ENCODE results near the gene LAD1. TPM values are rescaled to one million over a fixed set of nuclear protein-coding genes. Genes with fewer than 3 reads are reported as not detected.
A peak's percentile ranks its signal among the peaks of the same experiment; 100 is the strongest.

LAD1 gene
- total and polyA plus RNA-seq, 9 of the 15 experiments (the other 6 are each of a cell fraction or from before 2014, with no cell fraction given): 0.31 TPM; not detected in 8

- no peaks in the 10 kb centered on the region for H3K4me1 ChIP-seq (replicated peaks in 1 of 2; ENCODE audit: control insufficient read depth in 2 of 2, insufficient read depth in 2 of 2, low read length in 2 of 2)
- FAIRE-seq (no peak), ATAC-seq (no peak), DNase-seq (ENCODE audit: extremely low read depth in 1 of 4, low spot score in 3 of 4) (no peak)
- H3K9me3 ChIP-seq (replicated peaks; ENCODE audit: control insufficient read depth, insufficient read depth, low read depth, low read length): no peaks in the 10 kb centered on the region
- no peak overlapping the region for H3K27ac ChIP-seq (ENCODE audit: extremely low read depth, low read depth, low read length)
- intact Hi-C loops (cut with micrococcal nuclease) (no loop called here), in situ Hi-C loops (cut with MboI) (no loop called here)
- ChIA-PET CTCF (ENCODE audit: low intra/inter-chr PET ratio) (no interaction called here), POLR2A (no interaction called here)
- BruUV-seq (replicated peaks): no TSS peak
- no peak overlapping the region for H3K4me3 ChIP-seq
- H3K9me1 ChIP-seq (ENCODE audit: control insufficient read depth, insufficient read depth, low read length): peaks cover 10% of the 10 kb centered on the region
- H2AFZ ChIP-seq (ENCODE audit: low read depth, low read length): no peak overlapping the region
- H3K9ac ChIP-seq (ENCODE audit: insufficient read depth in 1 of 2, low read depth in 2 of 2, low read length in 2 of 2): no peak overlapping the region
- H3K36me3 ChIP-seq (ENCODE audit: control insufficient read depth, insufficient read depth, low read length): no peaks in the 10 kb centered on the region
- WGBS (ENCODE audit: insufficient coverage, low coverage, missing lambda C conversion rate): 43% methylated on average over 6 of the region's 6 CpGs
- H4K20me1 ChIP-seq (replicated peaks; ENCODE audit: control insufficient read depth, insufficient read depth, low read length): peaks cover 5% of the 10 kb centered on the region; the same call in 1 of the 2 replicates
- peaks cover 33 to 60% of the 10 kb centered on the region in 2 experiments; a peak in 4 of 5 replicates for H3K27me3 ChIP-seq (ENCODE audit: control insufficient read depth in 2 of 2, insufficient read depth in 2 of 2, low read length in 2 of 2)
- peak; percentile 58 for TF ChIP-seq NR2C1 (IDR thresholded peaks at IDR 0.05)
- TF ChIP-seq NR2C1 (tag; IDR thresholded peaks at IDR 0.05): peak; percentile 55
- TF ChIP-seq NR2C2 (CRISPR knock-in tag; IDR thresholded peaks at IDR 0.05): peak; percentile 77; the same call in 1 of the 2 replicates
- TF ChIP-seq NR2C2 (tag; IDR thresholded peaks at IDR 0.05): peak; percentile 48; the same call in 1 of the 2 replicates
- TF ChIP-seq KLF13 (tag; IDR thresholded peaks at IDR 0.05; ENCODE audit: borderline replicate concordance, low read depth): no peak
- no peaks in the 10 kb centered on the region for H3K79me2 ChIP-seq (ENCODE audit: control insufficient read depth, insufficient read depth, low read length)
- H3K4me2 ChIP-seq (ENCODE audit: insufficient read depth, low read length): no peak overlapping the region
These were observed 24.5 kb upstream of the LAD1 start for GRCh38 chr1:201423655-201424054.

GRCh38 chr1:201422436-201423030, 23.4 kb upstream of the LAD1 start:
- CTCF ChIA-PET (ENCODE audit: low intra/inter-chr PET ratio): no interaction called here
- no peaks in the 10 kb centered on the region for H3K4me1 ChIP-seq (replicated peaks in 1 of 2; ENCODE audit: control insufficient read depth in 2 of 2, insufficient read depth in 2 of 2, low read length in 2 of 2)

More at GRCh38 chr1:201422436-201423030, 23.4 kb upstream of the LAD1 start:
- no peaks in the 10 kb centered on the region for H3K9me3 ChIP-seq (replicated peaks; ENCODE audit: control insufficient read depth, insufficient read depth, low read depth, low read length)
- H2AFZ ChIP-seq (ENCODE audit: low read depth, low read length): no peak overlapping the region
- peaks cover 30 to 60% of the 10 kb centered on the region in 2 experiments; a peak in 4 of 5 replicates for H3K27me3 ChIP-seq (ENCODE audit: control insufficient read depth in 2 of 2, insufficient read depth in 2 of 2, low read length in 2 of 2)
- no TSS peak for BruUV-seq (replicated peaks)
- intact Hi-C loops (cut with micrococcal nuclease) (no loop called here), in situ Hi-C loops (cut with MboI) (no loop called here)
- ATAC-seq (no peak), FAIRE-seq (no peak), DNase-seq (ENCODE audit: extremely low read depth in 1 of 4, low spot score in 3 of 4) (no peak)
- no peak overlapping the region for H3K27ac ChIP-seq (ENCODE audit: extremely low read depth, low read depth, low read length)
- peaks cover 10% of the 10 kb centered on the region for H3K9me1 ChIP-seq (ENCODE audit: control insufficient read depth, insufficient read depth, low read length)
- H3K4me2 ChIP-seq (ENCODE audit: insufficient read depth, low read length): no peak overlapping the region
- POLR2A ChIA-PET: no interaction called here
- WGBS (ENCODE audit: insufficient coverage, low coverage, missing lambda C conversion rate): 2% methylated on average over 6 of the region's 6 CpGs
- H4K20me1 ChIP-seq (replicated peaks; ENCODE audit: control insufficient read depth, insufficient read depth, low read length): peaks cover 5% of the 10 kb centered on the region; the same call in 1 of the 2 replicates
- no peaks in the 10 kb centered on the region for H3K79me2 ChIP-seq (ENCODE audit: control insufficient read depth, insufficient read depth, low read length)
- H3K4me3 ChIP-seq: no peak overlapping the region
- H3K9ac ChIP-seq (ENCODE audit: insufficient read depth in 1 of 2, low read depth in 2 of 2, low read length in 2 of 2): no peak overlapping the region
- TF ChIP-seq RAD51 (IDR thresholded peaks at IDR 0.05; ENCODE audit: borderline replicate concordance, low read depth) (no peak), CREB5 (CRISPR knock-in tag; IDR thresholded peaks at IDR 0.05) (no peak), FOXJ3 (CRISPR knock-in tag; IDR thresholded peaks at IDR 0.05) (no peak), CEBPG (CRISPR knock-in tag; IDR thresholded peaks at IDR 0.05) (no peak), CEBPG (tag; conservative IDR thresholded peaks at IDR 0.05 in 1 of 2, IDR thresholded peaks at IDR 0.05 in 1 of 2) (no peak)
- no peaks in the 10 kb centered on the region for H3K36me3 ChIP-seq (ENCODE audit: control insufficient read depth, insufficient read depth, low read length)

Measured in K562 (cell line).